Measurements from ENCODE around the gene NEK6.

- TF ChIP-seq CTCF (IDR thresholded peaks at IDR 0.05) (no peak), POLR2A (IDR thresholded peaks at IDR 0.05) (no peak)
Measured at GRCh38 chr9:124342776-124343485, 85.2 kb downstream of the NEK6 start.

Data from body of pancreas (tissue), 4 donors.